Measurements from ENCODE around the gene CCDC141.

Gene CCDC141

GRCh38 chr2:178962805-178963433, 87.0 kb downstream of the CCDC141 start:
- DNase-seq (ENCODE audit: low read depth in 2 of 2): no peak

- DNase-seq (ENCODE audit: low read depth in 2 of 2): no peak
Observed at GRCh38 chr2:178962152-178962551, 87.8 kb downstream of the CCDC141 start.

GRCh38 chr2:178954049-178954448, 95.9 kb downstream of the CCDC141 start:
- no peak for DNase-seq (ENCODE audit: low read depth in 2 of 2)

- DNase-seq (ENCODE audit: low read depth in 2 of 2): no peak
Observed at GRCh38 chr2:178951266-178952006, 98.5 kb downstream of the CCDC141 start.

GRCh38 chr2:178949584-178949983, 100.4 kb downstream of the CCDC141 start:
- DNase-seq (ENCODE audit: low read depth in 2 of 2): no peak

- no peak for DNase-seq (ENCODE audit: low read depth in 2 of 2)
Observed at GRCh38 chr2:178949151-178949550, 100.8 kb downstream of the CCDC141 start.

GRCh38 chr2:178947006-178947405, 102.9 kb downstream of the CCDC141 start:
- no peak for DNase-seq (ENCODE audit: low read depth in 2 of 2)

- no peak for DNase-seq (ENCODE audit: low read depth in 2 of 2)
Observed at GRCh38 chr2:178946494-178946893, 103.4 kb downstream of the CCDC141 start.

- DNase-seq (ENCODE audit: low read depth in 2 of 2): no peak
Observed at GRCh38 chr2:178943745-178944144, 106.2 kb downstream of the CCDC141 start.

- DNase-seq (ENCODE audit: low read depth in 2 of 2): no peak
Observed at GRCh38 chr2:178934571-178934970, 115.4 kb downstream of the CCDC141 start.

GRCh38 chr2:178933493-178933892, 116.4 kb downstream of the CCDC141 start:
- no peak for DNase-seq (ENCODE audit: low read depth in 2 of 2)

- DNase-seq (ENCODE audit: low read depth in 2 of 2): no peak
Observed at GRCh38 chr2:178928077-178928476, 121.9 kb downstream of the CCDC141 start.

GRCh38 chr2:178927173-178927572, 122.8 kb downstream of the CCDC141 start:
- no peak for DNase-seq (ENCODE audit: low read depth in 2 of 2)

GRCh38 chr2:178924817-178925216, 125.1 kb downstream of the CCDC141 start:
- no peak for DNase-seq (ENCODE audit: low read depth in 2 of 2)

GRCh38 chr2:178923546-178923945, 126.4 kb downstream of the CCDC141 start:
- no peak for DNase-seq (ENCODE audit: low read depth in 2 of 2)

GRCh38 chr2:178920916-178921513, 128.9 kb downstream of the CCDC141 start:
- DNase-seq (ENCODE audit: low read depth in 2 of 2): no peak

- DNase-seq (ENCODE audit: low read depth in 2 of 2): no peak
Observed at GRCh38 chr2:178917555-178917954, 132.4 kb downstream of the CCDC141 start.

GRCh38 chr2:178915423-178916173, 134.3 kb downstream of the CCDC141 start:
- no peak for DNase-seq (ENCODE audit: low read depth in 2 of 2)

GRCh38 chr2:178914259-178914849, 135.6 kb downstream of the CCDC141 start:
- DNase-seq (ENCODE audit: low read depth in 2 of 2): peak; percentile 1 to 26

- DNase-seq (ENCODE audit: low read depth in 2 of 2): no peak
Observed at GRCh38 chr2:178913049-178913441, 136.9 kb downstream of the CCDC141 start.

GRCh38 chr2:178912416-178913048, 137.4 kb downstream of the CCDC141 start:
- no peak for DNase-seq (ENCODE audit: low read depth in 2 of 2)

Measured in stimulated activated CD8-positive, alpha-beta memory T cell treated with anti-CD3 and anti-CD28 coated beads, Interleukin-15, amount 100 ng/mL, for 4 hours (primary cell).